Progenitor cell of endocrine pancreas (in vitro differentiated cells): ENCODE data around the gene KIF16B. TPM values are rescaled to one million over a fixed set of nuclear protein-coding genes. Genes with fewer than 3 reads are reported as not detected.
"Not testable (repeated sequence)": the region's sequence is repeated elsewhere in the genome, so short reads cannot be mapped to it uniquely, and the experiment has no call there.

Source experiments
- DNase-seq: peaks from one replicate; pipeline ENCODE4 v3.0.0; 2021; ENCODE audit warnings: low spot score; ENCODE audit not compliant: unreplicated experiment
- H3K27ac Mint-ChIP-seq: 2 replicates; pipeline ENCODE4 v1.8.0; 2021; ENCODE audit warnings: mild to moderate bottlenecking, moderate library complexity, mixed read lengths
- H3K27me3 Mint-ChIP-seq: 2 replicates; pipeline ENCODE4 v1.8.0; 2021; ENCODE audit warnings: mixed read lengths
- H3K36me3 Mint-ChIP-seq: 2 replicates; pipeline ENCODE4 v1.8.0; 2022; ENCODE audit warnings: mixed read lengths; ENCODE audit not compliant: insufficient read depth
- H3K4me1 Mint-ChIP-seq: 2 replicates; pipeline ENCODE4 v1.8.0; 2021; ENCODE audit warnings: low read depth, mixed read lengths
- H3K4me3 Mint-ChIP-seq: 2 replicates; pipeline ENCODE4 v1.8.0; 2021; ENCODE audit warnings: low read depth, mild to moderate bottlenecking, moderate library complexity, mixed read lengths
- H3K9me3 Mint-ChIP-seq: 2 replicates; pipeline ENCODE4 v1.8.0; 2021; ENCODE audit warnings: low read depth, mixed read lengths
- CTCF ChIP-seq: fragments of 200-600 bp; sonication (generic); IDR thresholded peaks from one replicate; pipeline ENCODE4 v1.5.0; 2021; ENCODE audit warnings: antibody characterized with exemption, mild to moderate bottlenecking; ENCODE audit not compliant: unreplicated experiment
- total RNA-seq: library from RNA; stranded (reverse); gene quantifications from 2 replicates; pipeline ENCODE4 v1.2.1, GENCODE V29; 2021

KIF16B gene
- total RNA-seq, 1 donor from 2014 or later, result 10.8 TPM

GRCh38 chr20:16260911-16261310 lies 312.3 kb downstream of the KIF16B start:
- no peak for DNase-seq
- H3K27ac Mint-ChIP-seq, result no peak overlapping the region
- H3K4me1 Mint-ChIP-seq, result no peaks in the 10 kb centered on the region
- TF ChIP-seq CTCF, result no peak
- peaks cover 3% of the 10 kb centered on the region for H3K36me3 Mint-ChIP-seq
- H3K4me3 Mint-ChIP-seq, result no peak overlapping the region
- H3K27me3 Mint-ChIP-seq, result peaks cover 5% of the 10 kb centered on the region
- H3K9me3 Mint-ChIP-seq, result peaks cover 6% of the 10 kb centered on the region

DNA sequence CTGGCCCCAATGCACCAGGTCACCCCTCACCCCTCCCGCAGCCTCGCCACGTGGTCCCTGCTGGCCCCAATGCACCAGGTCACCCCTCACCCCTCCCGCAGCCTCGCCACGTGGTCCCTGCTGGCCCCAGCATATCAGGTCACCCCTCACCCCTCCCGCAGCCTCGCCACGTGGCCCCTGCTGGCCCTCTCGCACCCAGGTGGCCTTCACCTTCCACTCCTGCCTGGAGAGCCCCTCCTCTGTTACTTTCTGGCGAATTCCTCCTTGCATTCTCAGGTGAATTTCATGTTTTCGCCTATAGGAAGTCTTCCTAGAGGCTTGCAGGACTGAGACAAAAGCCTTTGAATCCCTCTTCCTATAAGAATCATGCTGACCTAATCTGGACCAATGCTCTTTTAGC lies 313.1 kb downstream of the KIF16B start:
- H3K27ac Mint-ChIP-seq, H3K4me1 Mint-ChIP-seq, H3K4me3 Mint-ChIP-seq, DNase-seq, H3K36me3 Mint-ChIP-seq, H3K27me3 Mint-ChIP-seq, H3K9me3 Mint-ChIP-seq: not testable (repeated sequence)

DNA sequence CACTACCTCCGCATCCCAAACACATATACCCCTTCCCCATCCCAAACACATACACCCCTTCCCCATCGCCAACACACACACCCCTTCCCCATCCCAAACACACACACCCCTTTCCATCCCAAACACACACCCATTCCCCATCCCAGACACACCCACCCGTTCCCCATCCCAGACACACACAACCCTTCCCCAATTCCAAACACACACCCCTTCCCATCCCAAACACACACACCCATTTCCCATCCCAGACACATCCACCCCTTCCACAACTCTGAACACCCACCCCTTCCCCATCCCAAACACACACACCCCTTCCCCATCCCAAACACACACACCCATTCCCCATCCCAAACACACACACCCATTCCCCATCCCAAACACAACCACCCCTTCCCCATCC lies 314.5 kb downstream of the KIF16B start:
- no peak overlapping the region for H3K4me3 Mint-ChIP-seq
- peaks cover 5% of the 10 kb centered on the region for H3K27me3 Mint-ChIP-seq
- DNase-seq, result no peak
- no peaks in the 10 kb centered on the region for H3K4me1 Mint-ChIP-seq
- H3K27ac Mint-ChIP-seq, result no peak overlapping the region
- TF ChIP-seq CTCF, result no peak
- H3K36me3 Mint-ChIP-seq, result no peaks in the 10 kb centered on the region
- no peaks in the 10 kb centered on the region for H3K9me3 Mint-ChIP-seq

DNA sequence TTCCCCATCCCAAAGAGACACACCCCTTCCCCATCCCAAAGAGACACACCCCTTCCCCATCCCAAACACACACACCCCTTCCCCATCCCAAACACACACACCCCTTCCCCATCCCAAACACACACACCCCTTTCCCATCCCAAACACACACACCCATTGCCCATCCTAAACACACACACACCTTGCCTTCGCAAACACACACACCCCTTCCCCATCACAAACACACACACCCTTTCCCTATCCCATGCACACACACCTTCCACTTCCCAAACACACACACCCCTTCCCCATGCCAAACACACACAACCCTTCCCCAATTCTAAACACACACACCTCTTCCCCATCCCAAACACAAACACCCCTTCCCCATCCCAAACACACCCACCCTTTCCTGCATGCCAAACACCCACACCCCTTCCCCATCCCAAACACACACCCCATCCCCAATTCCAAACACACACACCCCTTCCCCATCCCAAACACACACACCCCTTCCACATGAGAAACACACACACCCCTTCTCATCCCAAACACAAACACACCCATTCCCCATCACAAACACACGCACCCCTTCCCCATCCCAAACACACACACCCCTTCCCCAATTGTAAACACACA lies 315.3 kb downstream of the KIF16B start:
- H3K27me3 Mint-ChIP-seq, result peaks cover 5% of the 10 kb centered on the region
- TF ChIP-seq CTCF, result no peak
- no peaks in the 10 kb centered on the region for H3K9me3 Mint-ChIP-seq
- no peak overlapping the region for H3K27ac Mint-ChIP-seq
- no peaks in the 10 kb centered on the region for H3K4me1 Mint-ChIP-seq
- DNase-seq, result no peak
- no peaks in the 10 kb centered on the region for H3K36me3 Mint-ChIP-seq
- no peak overlapping the region for H3K4me3 Mint-ChIP-seq

DNA sequence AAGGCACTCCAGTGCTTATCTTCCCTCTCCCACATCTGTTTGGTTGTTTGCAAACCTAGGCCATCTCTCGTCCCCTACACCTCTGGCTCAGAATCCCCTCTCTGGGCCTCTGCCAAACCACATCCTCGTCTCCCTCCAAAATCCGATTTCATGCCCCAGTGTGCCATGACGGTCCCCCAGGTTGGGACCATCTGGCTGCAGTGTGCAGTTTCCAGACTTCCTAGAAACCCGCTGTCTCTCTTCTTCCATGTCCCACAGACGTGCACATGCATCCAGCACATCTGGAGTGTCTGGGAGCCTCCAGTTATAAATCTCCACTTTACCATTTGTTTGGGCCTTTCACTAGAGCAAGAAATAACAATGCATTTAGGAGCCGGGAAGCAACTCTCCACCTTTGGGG lies 316.2 kb downstream of the KIF16B start:
- DNase-seq, result no peak
- Mint-ChIP-seq H3K4me1 (no peaks in the 10 kb centered on the region), H3K36me3 (no peaks in the 10 kb centered on the region), H3K9me3 (no peaks in the 10 kb centered on the region), H3K27me3 (peaks cover 5% of the 10 kb centered on the region), H3K27ac (no peak overlapping the region), H3K4me3 (no peak overlapping the region)
- TF ChIP-seq CTCF, result no peak

GRCh38 chr20:16246870-16247269 lies 326.4 kb downstream of the KIF16B start:
- no peak for DNase-seq
- H3K9me3 Mint-ChIP-seq, result no peaks in the 10 kb centered on the region
- peaks cover 7% of the 10 kb centered on the region for H3K4me1 Mint-ChIP-seq
- no peak overlapping the region for H3K4me3 Mint-ChIP-seq
- no peaks in the 10 kb centered on the region for H3K36me3 Mint-ChIP-seq
- no peak for TF ChIP-seq CTCF
- no peak overlapping the region for H3K27ac Mint-ChIP-seq
- peaks cover 21% of the 10 kb centered on the region for H3K27me3 Mint-ChIP-seq
